NCI-H1417 (cell line): ENCODE measurements around the gene OR2F1.

Source experiments
- DNase-seq, 3 experiments: peaks; one replicate each; lab custom pipeline; 2025; lab: John Stamatoyannopoulos, UW

Gene OR2F1

GRCh38 chr7:143954135-143954534 is 509 bp upstream of the OR2F1 start:
- DNase-seq = no peak

- DNase-seq = no peak
Measured at GRCh38 chr7:143958781-143959180, 4.1 kb downstream of the OR2F1 start.

GRCh38 chr7:143960813-143961610 is 6.4 kb downstream of the OR2F1 start:
- no peak for DNase-seq

GRCh38 chr7:143965280-143965679 is 10.6 kb downstream of the OR2F1 start:
- DNase-seq = no peak

- DNase-seq = peak in 1 of 3 experiments; percentile 9
Measured at GRCh38 chr7:143967398-143967797, 12.8 kb downstream of the OR2F1 start.

- DNase-seq = no peak
Measured at GRCh38 chr7:143973870-143974416, 19.3 kb downstream of the OR2F1 start.

- DNase-seq = no peak
Measured at GRCh38 chr7:143974459-143974858, 19.8 kb downstream of the OR2F1 start.

- peak in 1 of 3 experiments; percentile 9 for DNase-seq
Measured at GRCh38 chr7:143975617-143976016, 21.0 kb downstream of the OR2F1 start.

- DNase-seq = no peak
Measured at GRCh38 chr7:143978585-143978984, 23.9 kb downstream of the OR2F1 start.

GRCh38 chr7:143979359-143979758 is 24.7 kb downstream of the OR2F1 start:
- DNase-seq = no peak

- no peak for DNase-seq
Measured at GRCh38 chr7:143979998-143980397, 25.4 kb downstream of the OR2F1 start.

GRCh38 chr7:143980746-143981510 is 26.3 kb downstream of the OR2F1 start:
- DNase-seq = no peak

- DNase-seq = no peak
Measured at GRCh38 chr7:143983960-143984359, 29.3 kb downstream of the OR2F1 start.

GRCh38 chr7:143987513-143987912 is 32.9 kb downstream of the OR2F1 start:
- DNase-seq = no peak

- DNase-seq = peak in 1 of 3 experiments; percentile 15
Measured at GRCh38 chr7:143988976-143989745, 34.5 kb downstream of the OR2F1 start.

GRCh38 chr7:143992670-143993069 is 38.0 kb downstream of the OR2F1 start:
- no peak for DNase-seq

GRCh38 chr7:143993924-143994323 is 39.3 kb downstream of the OR2F1 start:
- no peak for DNase-seq

- no peak for DNase-seq
Measured at GRCh38 chr7:144000020-144000419, 45.4 kb downstream of the OR2F1 start, which contains the start of gene OR6B1. OR6B1 (plus strand) TSS chr7:144000320; CDS start chr7:144003997, 3,677 bp downstream.

- no peak for DNase-seq
Measured at GRCh38 chr7:144001543-144001942, 46.9 kb downstream of the OR2F1 start.

- no peak for DNase-seq
Measured at GRCh38 chr7:144004703-144005102, 50.1 kb downstream of the OR2F1 start.

GRCh38 chr7:144006029-144006691 is 51.5 kb downstream of the OR2F1 start:
- DNase-seq = no peak

GRCh38 chr7:144006692-144007042 is 52.0 kb downstream of the OR2F1 start:
- DNase-seq = no peak
